Lower leg skin (tissue), 3 donors: ENCODE data around the gene DLGAP1.

Experiments
- CTCF ChIP-seq, 3 donors: fragments of 450-650 bp; IDR thresholded peaks; one replicate each; pipeline ENCODE4 v1.5.1; 2016; ENCODE audit warnings: antibody characterized with exemption in 3 of 3, mild to moderate bottlenecking in 3 of 3, moderate library complexity in 2 of 3
- POLR2A ChIP-seq, 2 donors: fragments of 450-650 bp; IDR thresholded peaks; one replicate each; pipeline ENCODE4 v1.6.1; 2016 to 2017; ENCODE audit warnings: antibody characterized with exemption in 2 of 2, mild to moderate bottlenecking in 1 of 2, moderate library complexity in 1 of 2

GRCh38 chr18:3645384-3646156, 809.5 kb downstream of the DLGAP1 start:
- TF ChIP-seq CTCF (IDR thresholded peaks at IDR 0.05) (no peak), POLR2A (IDR thresholded peaks at IDR 0.05) (no peak)
